Measurements from ENCODE around the gene DPH7. TPM values are rescaled to one million over a fixed set of nuclear protein-coding genes. Genes with fewer than 3 reads are reported as not detected.

Gene DPH7
- total and polyA plus RNA-seq, 11 donors, result 12.6 to 23.7 (median 16.7) TPM

DNA sequence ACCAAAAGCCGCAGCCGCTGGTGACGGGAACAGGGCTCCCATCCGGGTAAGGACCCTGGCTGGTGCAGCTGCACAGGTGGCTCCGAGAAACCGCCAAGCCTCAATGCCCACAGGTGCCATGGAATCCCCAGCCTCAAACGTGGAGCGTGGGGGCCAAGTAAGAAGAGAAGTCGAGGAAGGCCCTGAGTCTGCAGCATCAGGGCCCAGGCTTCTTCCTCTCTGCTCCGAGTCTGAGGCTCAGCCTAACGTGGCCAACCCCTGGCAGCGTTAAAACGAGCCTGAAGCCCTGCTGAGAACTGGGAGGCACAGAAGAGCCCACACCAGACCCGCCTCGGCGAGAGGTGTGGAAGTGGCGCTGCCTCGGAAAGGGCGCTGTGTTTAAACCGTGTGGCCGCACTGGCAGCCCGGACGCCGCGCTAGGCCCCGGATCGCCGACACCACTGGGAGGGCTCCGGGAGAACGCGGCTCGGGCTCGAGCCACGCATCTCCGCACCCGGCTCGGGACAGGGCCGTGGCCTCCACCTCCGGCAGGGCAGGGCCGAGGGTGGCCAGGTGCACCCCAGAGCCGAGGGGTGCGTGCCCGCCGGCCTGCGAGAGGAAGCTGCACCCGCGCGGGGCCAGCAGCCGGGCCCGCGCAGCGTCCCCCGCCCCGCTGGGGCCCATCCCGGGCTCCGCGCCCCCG is 10.9 kb upstream of the DPH7 start:
- 9 to 40% (median 16%) methylated on average over 15 to 58 of the region's 58 CpGs for WGBS, 4 donors
- Histone ChIP-seq H3K27me3 (no peaks in the 10 kb centered on the region), H3K4me1 (peaks cover 0 to 26% (median 13%) of the 10 kb centered on the region in 12 donors), H3K9me3 (no peaks in the 10 kb centered on the region), H3K4me3 (peak overlapping the region; percentile 59 to 86 (median 70)), H3K27ac (peak overlapping the region in 2 of 12 donors; percentile 19 to 39), H3K36me3 (peaks cover 0 to 31% (median 25%) of the 10 kb centered on the region in 9 donors)
- intact Hi-C loops (cut with DNase I), result no loop called here
- no peak for TF ChIP-seq POLR2A (IDR thresholded peaks at IDR 0.05)
- TF ChIP-seq CTCF (IDR thresholded peaks at IDR 0.05), result no peak
- DNase-seq (peak in 1 of 5 donors; percentile 29), ATAC-seq (no peak)

- intact Hi-C loops (cut with DNase I), result no loop called here
- 92 to 96% (median 94%) methylated on average over 5 to 6 of the region's 6 CpGs for WGBS, 4 donors
- Histone ChIP-seq H3K4me1 (peaks cover 0 to 26% (median 13%) of the 10 kb centered on the region in 12 donors), H3K9me3 (no peaks in the 10 kb centered on the region), H3K27me3 (no peaks in the 10 kb centered on the region), H3K4me3 (peak overlapping the region in 5 of 12 donors; percentile 59 to 82 (median 71)), H3K27ac (no peak overlapping the region), H3K36me3 (peaks cover 0 to 34% (median 31%) of the 10 kb centered on the region in 9 donors)
- TF ChIP-seq POLR2A (IDR thresholded peaks at IDR 0.05) (no peak), CTCF (IDR thresholded peaks at IDR 0.05) (no peak)
- no peak for ATAC-seq
- no peak for DNase-seq
These were observed 10.2 kb upstream of the DPH7 start for GRCh38 chr9:137588891-137589290.

DNA sequence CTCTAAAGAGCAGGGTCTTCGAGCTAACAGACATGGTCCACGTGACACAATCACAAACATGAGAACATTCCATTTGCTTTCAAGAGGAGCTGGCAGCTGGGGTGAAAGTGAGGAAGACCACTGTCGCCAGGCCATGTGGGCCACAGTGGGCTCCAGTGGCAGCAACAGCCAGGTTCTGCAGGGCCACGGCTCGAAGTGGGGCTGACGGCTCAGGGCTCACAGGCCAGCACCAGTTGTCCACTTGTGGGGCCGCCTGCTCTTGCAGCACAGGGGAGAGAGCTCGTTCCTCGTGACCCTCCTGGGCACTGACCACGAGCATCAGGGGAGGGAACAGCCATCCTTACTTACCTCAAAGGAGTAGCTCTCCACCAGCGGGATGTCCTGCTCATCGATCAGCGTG is 9.6 kb upstream of the DPH7 start:
- no peak for ATAC-seq
- no peak for DNase-seq
- Histone ChIP-seq H3K4me3 (no peak overlapping the region), H3K4me1 (peaks cover 0 to 26% (median 13%) of the 10 kb centered on the region in 12 donors), H3K27me3 (no peaks in the 10 kb centered on the region), H3K9me3 (no peaks in the 10 kb centered on the region), H3K36me3 (peaks cover 0 to 40% (median 31%) of the 10 kb centered on the region in 9 donors), H3K27ac (no peak overlapping the region)
- WGBS, 4 donors, result 92 to 95% (median 93%) methylated on average over 13 of the region's 13 CpGs
- intact Hi-C loops (cut with DNase I), result no loop called here
- TF ChIP-seq CTCF (IDR thresholded peaks at IDR 0.05), result no peak
- no peak for TF ChIP-seq POLR2A (IDR thresholded peaks at IDR 0.05)

GRCh38 chr9:137586854-137587253 is 8.1 kb upstream of the DPH7 start:
- no peaks in the 10 kb centered on the region for H3K27me3 ChIP-seq
- H3K4me3 ChIP-seq, result no peak overlapping the region
- no peak for ATAC-seq
- 95 to 99% (median 96%) methylated on average over 5 to 14 of the region's 14 CpGs for WGBS, 4 donors
- no peak overlapping the region for H3K27ac ChIP-seq
- intact Hi-C loops (cut with DNase I), result no loop called here
- DNase-seq, result peak in 2 of 5 donors; percentile 13 to 15
- TF ChIP-seq CTCF (IDR thresholded peaks at IDR 0.05) (no peak), POLR2A (IDR thresholded peaks at IDR 0.05) (no peak)
- peaks cover 0 to 26% (median 13%) of the 10 kb centered on the region in 12 donors for H3K4me1 ChIP-seq
- peaks cover 0 to 52% (median 45%) of the 10 kb centered on the region in 9 donors for H3K36me3 ChIP-seq
- H3K9me3 ChIP-seq, result no peaks in the 10 kb centered on the region
